Activated T-cell treated with anti-CD3 and anti-CD28 coated beads for 48 hours (primary cell): ENCODE measurements around the gene UBE3C.

Experiments used
- DNase-seq: peaks from one replicate; pipeline ENCODE4 v3.0.0-alpha.2; 2020; ENCODE audit warnings: low read depth

The UBE3C gene

GRCh38 chr7:157177333-157177982, 38.7 kb downstream of the UBE3C start:
- no peak for DNase-seq

DNA sequence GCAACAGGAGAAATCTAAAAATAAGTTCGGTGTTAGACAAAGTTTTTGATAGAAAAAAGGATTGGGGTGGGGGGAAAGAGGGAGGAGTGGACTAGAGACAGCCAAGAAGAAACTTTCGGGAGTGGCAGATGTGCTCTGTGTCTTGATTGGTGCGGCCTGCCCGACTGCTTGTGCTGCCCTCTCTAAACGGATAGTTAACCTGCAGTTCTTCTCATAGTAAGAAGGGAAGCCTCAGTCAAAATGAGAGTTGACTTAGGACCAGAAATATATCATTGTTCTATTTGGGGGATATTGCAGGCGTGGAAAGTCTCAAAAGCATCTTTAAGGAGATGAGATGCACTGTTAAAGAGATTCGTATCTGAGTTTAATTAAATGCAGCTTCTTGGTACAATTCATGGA, 39.3 kb downstream of the UBE3C start:
- DNase-seq: no peak

GRCh38 chr7:157183832-157184231, 45.1 kb downstream of the UBE3C start:
- DNase-seq: no peak

DNA sequence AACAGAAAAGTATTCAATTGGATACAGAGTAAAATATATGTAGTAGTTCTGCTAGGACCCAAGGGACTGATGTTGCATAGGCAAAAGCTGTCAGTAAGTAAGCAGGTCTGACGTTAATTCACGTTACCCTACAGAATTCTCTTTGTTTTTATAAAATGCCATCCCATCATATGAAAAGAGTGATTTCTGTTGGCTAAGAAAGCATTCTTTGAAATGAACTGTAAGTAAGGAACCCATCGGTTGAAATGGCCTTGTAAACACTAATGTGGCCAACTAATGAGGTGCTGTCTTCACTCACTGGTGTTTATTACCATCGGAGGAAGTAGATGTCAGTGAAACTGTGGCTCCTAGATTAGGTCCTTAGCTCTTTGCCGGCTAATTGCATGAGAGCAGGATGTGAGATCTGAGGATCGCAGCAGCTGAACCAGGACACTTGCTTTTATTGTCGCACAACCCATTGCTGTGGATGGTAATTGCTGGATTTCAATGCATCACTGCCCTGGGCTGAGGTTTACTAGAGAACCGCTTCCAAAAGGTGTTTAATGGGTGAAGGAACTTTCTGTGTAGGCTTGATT, 49.5 kb downstream of the UBE3C start:
- no peak for DNase-seq

- DNase-seq: no peak
These were observed 50.7 kb downstream of the UBE3C start for GRCh38 chr7:157189405-157189804.

DNA sequence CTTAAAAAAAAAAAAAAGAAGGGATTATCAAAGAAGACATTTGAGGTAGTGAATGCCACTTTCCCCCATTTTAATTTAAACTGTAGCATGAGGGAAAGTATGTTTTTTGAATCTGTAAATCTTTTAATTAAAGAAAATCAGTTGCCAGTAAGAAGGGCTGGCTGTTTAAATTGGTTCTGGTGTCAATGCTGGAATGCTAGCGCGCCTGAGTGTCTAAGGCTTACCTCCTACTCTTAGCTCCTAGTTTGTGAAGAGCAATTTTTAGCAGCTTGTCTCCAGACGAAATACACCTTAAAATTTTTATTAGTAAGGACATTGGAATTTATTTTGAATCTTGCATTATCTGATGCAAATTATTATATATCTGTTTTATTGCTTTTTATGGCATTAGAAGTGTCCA, 54.1 kb downstream of the UBE3C start:
- no peak for DNase-seq

DNA sequence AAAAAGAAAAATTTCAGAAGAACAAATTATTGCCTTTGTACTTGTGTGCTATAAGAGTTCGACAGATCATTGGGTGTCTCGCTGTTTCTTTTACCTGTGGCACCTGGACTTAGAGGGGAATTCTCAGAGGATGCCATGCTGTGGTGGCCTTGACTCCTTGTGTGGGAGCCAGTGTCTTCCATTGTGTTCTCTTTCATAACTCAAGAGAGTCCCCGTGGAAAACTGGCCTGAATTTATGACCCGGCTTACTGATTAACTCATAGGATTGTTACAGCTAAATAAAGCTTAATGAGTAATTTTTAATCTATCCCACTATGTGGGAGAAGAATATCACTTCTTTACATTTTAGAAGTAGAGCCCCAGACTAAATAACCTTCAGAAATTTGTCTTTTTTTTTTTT, 54.5 kb downstream of the UBE3C start:
- DNase-seq: no peak

DNA sequence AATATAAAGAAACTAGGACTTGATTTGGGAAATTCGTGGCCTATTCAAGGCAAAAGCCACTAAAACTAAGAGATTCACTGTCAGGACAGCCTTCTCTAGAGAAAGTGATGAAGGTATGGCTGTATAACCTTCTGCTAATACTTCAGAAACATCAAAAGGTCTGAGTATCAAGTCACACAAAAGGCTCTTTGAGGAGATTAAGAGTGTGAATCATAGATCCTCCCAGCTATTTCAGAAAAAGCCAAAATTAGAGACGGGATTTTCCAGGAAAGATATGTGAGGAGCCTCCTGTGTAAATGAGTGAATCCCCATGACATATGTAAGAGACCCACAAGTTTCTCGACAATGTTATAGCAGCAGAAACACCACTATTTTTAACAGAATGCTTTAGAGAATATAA, 56.2 kb downstream of the UBE3C start:
- DNase-seq: no peak

DNA sequence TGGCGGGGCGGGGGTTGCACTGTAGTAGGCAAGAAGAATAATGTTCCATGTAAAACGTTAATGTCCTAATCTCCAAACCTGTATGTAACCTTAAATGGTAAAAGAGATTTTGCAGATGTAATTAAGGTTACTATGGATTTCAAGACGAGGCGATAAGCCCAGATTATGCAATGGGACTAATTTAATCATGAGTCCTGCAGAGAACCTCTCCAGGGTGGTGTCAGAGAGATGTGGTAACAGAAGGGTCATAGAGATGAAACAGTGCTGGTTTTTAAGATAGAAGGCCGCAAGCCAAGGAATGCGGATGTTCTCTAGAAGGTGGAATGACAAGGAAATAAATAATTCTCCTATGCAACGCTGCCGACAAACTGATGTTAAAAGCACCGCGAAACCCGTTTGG, 57.1 kb downstream of the UBE3C start:
- no peak for DNase-seq

GRCh38 chr7:157204134-157204533, 65.4 kb downstream of the UBE3C start:
- no peak for DNase-seq

DNA sequence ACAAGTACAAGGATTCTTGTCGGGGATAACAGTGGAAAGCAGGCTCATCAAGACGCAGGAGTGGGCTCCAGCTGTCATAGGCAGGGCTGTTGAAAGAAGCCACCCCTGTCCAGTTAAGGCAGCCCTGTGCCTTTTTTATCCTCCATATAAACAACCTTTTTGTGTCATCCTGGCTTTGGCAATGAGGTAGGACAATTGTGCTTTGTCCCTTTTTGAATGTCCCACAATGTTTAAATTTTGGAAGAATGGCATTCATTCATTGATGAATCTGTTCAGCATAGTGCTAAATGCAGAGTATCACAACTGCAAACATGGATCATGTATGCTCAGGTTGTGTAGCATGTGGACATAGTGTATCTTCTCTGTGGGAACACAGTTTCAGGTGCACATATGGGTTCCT, 66.7 kb downstream of the UBE3C start:
- no peak for DNase-seq

- no peak for DNase-seq
These were observed 70.1 kb downstream of the UBE3C start for GRCh38 chr7:157208571-157209413.

- no peak for DNase-seq
These were observed 72.0 kb downstream of the UBE3C start for GRCh38 chr7:157210682-157211081.

DNA sequence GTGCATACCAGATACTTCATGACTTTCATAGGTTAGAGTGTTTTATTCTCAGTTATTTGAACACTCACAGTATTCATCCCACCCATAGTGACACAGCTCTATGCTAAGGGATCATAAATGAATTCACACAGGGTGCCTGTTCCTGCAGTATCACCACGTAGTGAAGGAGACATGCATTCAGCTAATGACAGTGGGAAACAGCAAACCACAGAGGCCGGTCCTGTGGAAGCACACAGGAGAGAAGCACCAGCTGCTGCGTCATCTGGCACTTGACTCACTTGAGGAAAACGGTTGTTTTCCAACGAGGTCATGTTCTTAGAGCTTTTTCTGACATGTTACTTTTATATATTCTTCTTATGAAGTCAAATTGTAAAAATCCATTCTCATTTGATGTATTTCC, 73.0 kb downstream of the UBE3C start:
- no peak for DNase-seq

DNA sequence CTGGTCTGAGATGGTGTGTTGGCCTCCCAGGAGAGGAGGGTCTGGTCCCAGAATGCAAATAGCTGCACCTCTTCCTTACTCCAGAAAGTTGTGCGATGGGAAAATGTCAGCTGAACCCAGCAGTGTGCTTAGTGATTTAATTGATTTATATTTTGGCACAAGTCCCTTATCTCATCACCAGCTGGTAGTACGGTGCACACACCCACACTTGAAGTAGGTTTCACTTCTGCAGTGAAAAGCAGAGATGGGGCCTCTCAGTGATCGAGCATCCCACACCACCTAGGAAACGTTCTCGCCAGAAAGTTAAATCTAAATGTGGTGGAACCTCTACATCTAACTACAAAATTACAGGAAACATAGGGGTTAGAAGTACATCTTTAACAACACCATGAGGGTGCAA, 80.4 kb downstream of the UBE3C start:
- DNase-seq: no peak

DNA sequence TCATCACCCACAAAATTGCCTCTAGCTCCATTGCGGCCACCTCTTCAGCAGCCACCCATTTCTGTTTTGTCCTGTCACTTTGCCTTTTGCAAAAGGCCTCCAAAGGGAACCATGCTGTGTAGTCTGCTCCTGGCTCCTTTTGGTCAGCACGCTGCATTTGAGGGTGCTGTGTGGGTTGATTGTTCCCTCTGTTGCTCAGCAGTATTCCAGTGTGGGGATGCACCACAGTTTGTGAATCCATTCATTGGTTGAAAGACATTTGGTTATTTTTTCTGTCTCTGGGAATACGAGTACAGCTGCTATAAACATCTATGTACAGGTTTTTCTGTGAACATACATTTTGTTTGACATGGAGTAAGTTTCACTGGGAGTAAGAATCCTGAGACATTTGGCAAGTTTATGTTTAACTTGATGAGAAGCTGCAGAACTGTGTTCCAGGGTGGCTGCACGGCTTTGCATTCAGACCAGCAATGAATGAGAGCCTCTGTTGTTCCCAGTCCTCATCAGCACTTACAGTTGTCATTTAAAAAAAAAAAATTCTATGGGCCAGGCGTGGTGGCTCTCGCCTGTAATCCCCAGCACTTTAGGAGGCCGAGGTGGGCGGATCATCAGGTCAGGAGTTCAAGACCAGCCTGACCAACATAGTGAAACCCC, 82.3 kb downstream of the UBE3C start:
- DNase-seq: no peak

DNA sequence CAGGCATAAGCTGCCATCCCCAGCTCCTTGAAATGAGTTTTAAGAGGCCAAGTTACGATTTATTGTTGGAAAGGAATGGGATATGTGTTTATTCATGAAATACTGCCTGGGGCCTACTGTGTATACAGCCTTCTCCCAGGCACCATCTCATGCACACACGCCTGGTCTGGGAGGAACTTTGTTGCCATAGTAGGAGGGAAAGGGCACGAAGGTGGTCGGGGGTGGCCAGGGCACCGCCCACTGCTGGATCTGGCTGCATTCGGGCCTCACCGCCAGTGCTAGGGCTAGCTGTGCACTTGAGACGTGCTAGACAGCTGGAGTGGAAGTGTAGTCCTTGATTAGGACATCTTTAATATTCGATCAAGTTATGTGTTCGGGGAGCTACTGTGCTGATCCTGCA, 84.0 kb downstream of the UBE3C start:
- no peak for DNase-seq

DNA sequence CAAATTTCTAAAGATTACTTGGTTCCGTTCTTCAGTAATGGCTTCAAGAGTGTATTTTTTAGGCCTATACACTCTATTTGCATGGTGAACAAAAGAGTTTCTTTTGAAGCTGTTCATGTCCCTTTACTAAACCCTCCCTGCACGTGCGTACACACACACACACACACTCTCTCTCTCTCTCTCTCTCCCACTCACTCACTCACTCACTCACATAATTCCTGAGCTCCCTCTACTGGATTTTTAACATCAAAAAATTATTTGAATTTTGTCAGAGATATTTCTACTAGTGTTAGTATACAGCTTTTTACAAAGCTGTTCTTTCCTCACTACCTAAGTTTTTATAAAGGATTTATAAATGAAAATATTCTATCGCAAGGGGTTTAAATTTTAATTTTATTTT, 85.9 kb downstream of the UBE3C start:
- no peak for DNase-seq

GRCh38 chr7:157228864-157229422, 90.2 kb downstream of the UBE3C start:
- no peak for DNase-seq

DNA sequence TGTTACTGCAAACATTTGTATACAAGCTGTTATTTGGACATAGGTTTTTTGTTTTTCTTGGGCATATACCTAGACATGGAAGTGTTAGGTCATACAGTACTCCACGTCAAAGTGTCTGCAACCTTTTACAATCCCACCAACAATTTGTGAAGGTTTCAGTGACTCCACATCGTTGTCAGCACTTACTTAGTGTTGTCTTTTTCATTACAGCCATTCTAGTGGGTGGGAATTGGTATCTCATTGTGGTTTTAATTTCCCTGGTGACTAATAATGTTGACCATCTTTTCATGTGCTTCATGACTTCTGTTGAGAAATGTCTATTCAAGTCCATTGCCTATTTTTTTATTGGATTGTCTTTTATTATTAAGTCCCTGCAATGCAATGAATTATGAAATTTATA, 95.0 kb downstream of the UBE3C start:
- DNase-seq: no peak

- no peak for DNase-seq
These were observed 95.5 kb downstream of the UBE3C start for GRCh38 chr7:157234271-157234670.
